Heart right ventricle (tissue), 16 donors: ENCODE results near the gene TRABD2B. TPM values are rescaled to one million over a fixed set of nuclear protein-coding genes. Genes with fewer than 3 reads are reported as not detected.
A peak's percentile ranks its signal among the peaks of the same experiment; 100 is the strongest.

Experiments used
- ATAC-seq, 8 donors: fragments of 200-7000 bp; cut with Tn5 transposase; one replicate each; pipeline ENCODE4 v1.9.1; 2020; ENCODE audit warnings: mild to moderate bottlenecking in 8 of 8, moderate library complexity in 8 of 8, moderate number of reproducible peaks in 1 of 8
- DNase-seq, 2 donors: peaks; one replicate each; pipeline ENCODE4 v3.0.0-alpha.2; 2020
- H3K27ac ChIP-seq, 10 donors: fragments of 200-600 bp; sonication (generic) in 2 of 10; one replicate each; pipeline versions ENCODE4 v1.5.0 to v1.8.0; 2020 to 2022; ENCODE audit warnings: mild to moderate bottlenecking in 3 of 10
- H3K27me3 ChIP-seq, 7 donors: fragments of 200-600 bp; one replicate each; pipeline ENCODE4 v1.8.0; 2021 to 2022; ENCODE audit warnings: mild to moderate bottlenecking in 2 of 7
- H3K36me3 ChIP-seq, 9 donors: fragments of 200-600 bp; sonication (generic) in 1 of 9; one replicate each; pipeline versions ENCODE4 v1.5.0 to v1.8.0; 2020 to 2022; ENCODE audit warnings: mild to moderate bottlenecking in 2 of 9
- H3K4me1 ChIP-seq, 9 donors: fragments of 200-600 bp; sonication (generic) in 1 of 9; one replicate each; pipeline versions ENCODE4 v1.5.0 to v1.8.0; 2020 to 2022; ENCODE audit warnings: mild to moderate bottlenecking in 4 of 9
- H3K4me3 ChIP-seq, 10 donors: fragments of 200-600 bp; sonication (generic) in 2 of 10; one replicate each; pipeline versions ENCODE4 v1.5.0 to v1.8.0; 2020 to 2022; ENCODE audit warnings: mild to moderate bottlenecking in 7 of 10, moderate library complexity in 2 of 10
- H3K9me3 ChIP-seq, 11 donors: fragments of 200-600 bp in 10 of 11; sonication (generic) in 2 of 11; one replicate each; pipeline versions ENCODE4 v1.5.0 to v1.8.0; 2013 to 2022; ENCODE audit warnings: mild to moderate bottlenecking in 2 of 11, control low read depth in 1 of 11, moderate library complexity in 1 of 11
- WGBS, 2 donors: extraction: QIAGEN DNeasy Blood & Tissue Kit; methylation state at CpG; one replicate each; pipeline ENCODE4 v1.1.7; 2013; ENCODE audit warnings: inconsistent platforms in 1 of 2; 5-methylcytosine and 5-hydroxymethylcytosine counted together
- intact Hi-C, 10 donors: fragments of 100-400 bp; cut with DNase I; formaldehyde crosslinking; loops; one replicate each; pipeline versions ENCODE4 v1.11.1 to v1.14.2; 2022
- polyA plus RNA-seq, 2 donors: library from polyadenylated mRNA; stranded (reverse); fragments of 200-250 nt; gene quantifications; one replicate each; pipeline ENCODE4 v1.2.3, GENCODE V29; 2013
- total RNA-seq, 10 donors: library from RNA; stranded (reverse); fragmentation: NEBNext Ultra II Directional in 3 of 10; extraction: Animal tissue kit (Norgen Biotek cat#: 25700) in 3 of 10; gene quantifications; one replicate each; pipeline versions ENCODE4 v1.2.1 to v1.2.4, GENCODE V29; 2021 to 2023
- TF ChIP-seq, protein P1 (sequence below), 9 donors: fragments of 200-600 bp; sonication (generic) in 2 of 9; IDR thresholded peaks; one replicate each; pipeline versions ENCODE4 v1.5.0 to v1.8.0; 2021 to 2022; ENCODE audit warnings: antibody characterized with exemption in 9 of 9, mild to moderate bottlenecking in 5 of 9, moderate library complexity in 1 of 9
- donor health status: Arrhythmogenic right ventricular cardiomyopathy.
- donor health status: ischemic (EF 13 %, LVEDD 7.1; RV severe dilation, severe dysfunction).
- donor health status: healthy with polysubstance abuse.
- donor health status: DM: no; HTN: yes; CAD: no.
- donor health status: DM: no; HTN: no; CAD: no.
- donor health status: ischemic (EF 25% LVEDD 6.9; RV normal size, moderate dysfunction).
- donor health status: ischemic (EF 25% LVEDD 5.7; RV mildly dilated, moderate dysfunction).
- donor health status: healthy.
- donor health status: DM: yes; HTN: yes; CAD: no.
- donor health status: Ischemic cardiomyopathy.
- donor health status: ischemic (EF 35%, LVEDD 5.7; RV mildly dilated, moderate dysfunction).
- donor health status: nonischemic (EF 11% LVEDD 7.7; RV severe dilation, severe dysfunction).
- donor health status: DM: yes; HTN: yes; CAD: no.
- donor health status: PGD.
- donor health status: ischemic (EF 29% LVEDD 5.4; RV normal size, mild dysfunction).
- donor health status: nonischemic (EF 23%, LVEDD 6.1; RV moderate dilation, normal function).

TRABD2B gene
- total and polyA plus RNA-seq, 12 donors, result 0.21 to 1.1 (median 0.53) TPM

DNA sequence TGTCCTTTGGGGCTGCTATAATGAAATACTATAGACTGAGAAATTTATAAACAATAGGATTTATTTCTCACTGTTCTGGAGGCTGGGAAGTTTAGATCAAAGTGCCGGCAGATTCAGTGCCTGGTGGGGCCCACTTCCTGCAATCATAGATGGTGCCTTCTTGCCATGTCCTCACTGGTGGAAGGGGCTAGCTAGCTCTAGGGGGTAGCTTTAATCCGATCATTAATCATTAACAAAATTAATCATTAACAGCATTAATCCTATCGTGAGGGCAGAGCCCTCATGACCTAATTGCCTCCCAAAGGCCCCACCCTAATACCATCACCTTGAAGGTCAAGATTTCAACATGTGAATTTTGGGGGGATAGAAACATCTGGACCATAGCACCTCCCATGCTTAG is 124.3 kb downstream of the TRABD2B start:
- Histone ChIP-seq H3K27me3 (peaks cover 0 to 3% (median 0%) of the 10 kb centered on the region in 7 donors), H3K4me1 (peaks cover 3 to 29% (median 12%) of the 10 kb centered on the region in 9 donors), H3K36me3 (no peaks in the 10 kb centered on the region), H3K9me3 (no peaks in the 10 kb centered on the region), H3K27ac (no peak overlapping the region), H3K4me3 (no peak overlapping the region)
- no peak for DNase-seq
- TF ChIP-seq, protein P1, sequence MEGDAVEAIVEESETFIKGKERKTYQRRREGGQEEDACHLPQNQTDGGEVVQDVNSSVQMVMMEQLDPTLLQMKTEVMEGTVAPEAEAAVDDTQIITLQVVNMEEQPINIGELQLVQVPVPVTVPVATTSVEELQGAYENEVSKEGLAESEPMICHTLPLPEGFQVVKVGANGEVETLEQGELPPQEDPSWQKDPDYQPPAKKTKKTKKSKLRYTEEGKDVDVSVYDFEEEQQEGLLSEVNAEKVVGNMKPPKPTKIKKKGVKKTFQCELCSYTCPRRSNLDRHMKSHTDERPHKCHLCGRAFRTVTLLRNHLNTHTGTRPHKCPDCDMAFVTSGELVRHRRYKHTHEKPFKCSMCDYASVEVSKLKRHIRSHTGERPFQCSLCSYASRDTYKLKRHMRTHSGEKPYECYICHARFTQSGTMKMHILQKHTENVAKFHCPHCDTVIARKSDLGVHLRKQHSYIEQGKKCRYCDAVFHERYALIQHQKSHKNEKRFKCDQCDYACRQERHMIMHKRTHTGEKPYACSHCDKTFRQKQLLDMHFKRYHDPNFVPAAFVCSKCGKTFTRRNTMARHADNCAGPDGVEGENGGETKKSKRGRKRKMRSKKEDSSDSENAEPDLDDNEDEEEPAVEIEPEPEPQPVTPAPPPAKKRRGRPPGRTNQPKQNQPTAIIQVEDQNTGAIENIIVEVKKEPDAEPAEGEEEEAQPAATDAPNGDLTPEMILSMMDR (IDR thresholded peaks at IDR 0.05), result no peak
- 95 to 97% methylated on average over 3 of the region's 3 CpGs for WGBS, 2 donors
- intact Hi-C loops, result no loop called here
- no peak for ATAC-seq

DNA sequence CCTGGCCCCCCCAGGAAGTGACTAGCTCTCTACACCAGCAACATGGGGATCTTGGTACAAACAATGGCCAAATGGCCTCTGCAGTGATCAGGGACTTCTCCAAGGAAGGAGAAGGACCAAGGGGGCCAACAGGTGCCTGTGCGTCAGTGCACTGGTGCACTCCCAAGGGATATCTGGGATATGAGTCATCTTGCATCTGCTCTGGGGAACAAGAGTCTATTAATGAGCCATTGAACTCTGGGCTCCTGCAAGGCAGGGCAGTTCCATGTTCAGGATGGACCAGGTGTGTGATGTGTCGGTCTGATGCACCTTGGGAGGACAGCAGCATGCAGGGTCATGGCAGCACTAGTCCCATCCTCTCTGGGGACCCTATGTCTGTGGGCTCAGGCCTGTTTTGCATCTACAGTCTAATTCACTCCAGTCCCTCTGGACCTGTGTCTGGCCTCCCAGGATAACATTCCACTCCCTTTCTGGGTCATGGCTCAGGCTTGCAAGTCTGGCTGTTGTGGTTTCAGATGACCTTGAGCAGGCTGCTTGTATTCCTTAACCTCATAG is 125.3 kb downstream of the TRABD2B start:
- H3K4me3 ChIP-seq, result no peak overlapping the region
- peaks cover 0 to 3% (median 0%) of the 10 kb centered on the region in 7 donors for H3K27me3 ChIP-seq
- 71 to 81% methylated on average over 2 of the region's 2 CpGs for WGBS, 2 donors
- peak in 1 of 8 donors; percentile 40 for ATAC-seq
- no peak overlapping the region for H3K27ac ChIP-seq
- no peak for DNase-seq
- TF ChIP-seq, protein P1 (IDR thresholded peaks at IDR 0.05), result no peak
- no peaks in the 10 kb centered on the region for H3K9me3 ChIP-seq
- no peaks in the 10 kb centered on the region for H3K36me3 ChIP-seq
- H3K4me1 ChIP-seq, result peaks cover 3 to 29% (median 12%) of the 10 kb centered on the region in 9 donors
- intact Hi-C loops, result loop anchor here in 1 of 10 donors (2.0 kb wide), 1 partner anchor 13 kb away; no protein-coding TSS in a partner anchor

DNA sequence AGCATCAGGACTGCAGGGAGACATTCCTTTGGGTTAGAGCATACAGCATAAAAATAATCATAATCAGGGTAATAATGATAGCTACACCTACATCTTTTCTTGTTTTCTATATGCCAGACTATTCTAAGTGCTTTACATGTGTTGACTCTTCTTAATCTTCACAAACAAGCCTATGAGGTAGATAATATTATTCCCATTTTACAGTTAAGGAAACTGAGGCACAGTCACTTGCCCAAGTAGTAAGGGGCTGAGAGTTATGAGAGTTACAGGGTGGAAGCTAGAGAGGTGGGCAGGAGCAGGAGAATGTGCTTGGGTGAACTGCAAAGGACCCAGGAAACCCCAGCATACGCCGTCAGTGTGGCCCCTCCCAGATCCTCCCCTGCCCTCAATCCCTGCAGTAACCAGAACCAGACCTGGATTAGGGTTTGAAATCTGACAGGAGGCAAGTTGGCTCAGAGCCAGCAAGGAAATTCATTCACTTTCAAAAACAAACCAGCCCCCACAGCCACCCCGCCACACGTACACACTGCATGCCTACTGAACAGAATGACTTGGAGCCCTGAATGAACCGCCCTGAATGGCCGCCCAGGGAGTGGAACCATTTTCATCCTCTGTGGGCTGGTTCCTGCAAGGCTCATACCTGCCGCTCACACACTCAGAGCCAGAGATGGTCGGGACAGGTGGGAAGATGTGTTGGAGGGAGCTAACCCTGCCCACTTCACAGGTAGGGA is 126.1 kb downstream of the TRABD2B start:
- H3K36me3 ChIP-seq, result no peaks in the 10 kb centered on the region
- H3K9me3 ChIP-seq, result no peaks in the 10 kb centered on the region
- no peak overlapping the region for H3K27ac ChIP-seq
- DNase-seq, result no peak
- TF ChIP-seq, protein P1 (IDR thresholded peaks at IDR 0.05), result no peak
- peaks cover 3 to 27% (median 9%) of the 10 kb centered on the region in 9 donors for H3K4me1 ChIP-seq
- ATAC-seq, result no peak
- intact Hi-C loops, result loop anchor here in 1 of 10 donors (2.0 kb wide), 1 partner anchor 14 kb away; no protein-coding TSS in a partner anchor
- peaks cover 0 to 3% (median 0%) of the 10 kb centered on the region in 7 donors for H3K27me3 ChIP-seq
- no peak overlapping the region for H3K4me3 ChIP-seq
- 75 to 86% methylated on average over 8 of the region's 8 CpGs for WGBS, 2 donors

DNA sequence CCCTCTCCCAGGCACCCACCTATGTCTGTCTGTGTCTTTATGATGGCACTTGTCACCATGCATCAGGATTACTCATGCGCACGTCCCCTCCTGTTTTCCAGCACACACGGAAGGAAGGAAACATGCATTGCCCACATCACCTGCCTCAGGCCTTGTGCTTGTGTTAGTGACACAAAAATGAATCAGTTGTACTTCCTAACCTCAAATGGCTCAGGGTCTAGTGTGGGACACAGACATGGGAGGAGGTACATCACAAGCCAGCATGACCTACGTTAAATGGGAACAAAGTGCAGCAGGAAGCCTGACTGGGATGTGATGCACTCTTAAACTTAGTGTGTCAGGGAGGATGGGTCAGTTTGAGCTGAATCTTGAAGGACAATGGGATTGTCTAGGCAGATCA is 126.7 kb downstream of the TRABD2B start:
- no peak overlapping the region for H3K27ac ChIP-seq
- no peak for ATAC-seq
- peaks cover 0 to 21% (median 9%) of the 10 kb centered on the region in 9 donors for H3K4me1 ChIP-seq
- DNase-seq, result no peak
- intact Hi-C loops, result loop anchor here in 1 of 10 donors (2.0 kb wide), 1 partner anchor 14 kb away; no protein-coding TSS in a partner anchor
- no peaks in the 10 kb centered on the region for H3K36me3 ChIP-seq
- H3K27me3 ChIP-seq, result peaks cover 0 to 3% (median 0%) of the 10 kb centered on the region in 7 donors
- 87 to 94% methylated on average over 4 of the region's 4 CpGs for WGBS, 2 donors
- H3K4me3 ChIP-seq, result no peak overlapping the region
- no peaks in the 10 kb centered on the region for H3K9me3 ChIP-seq
- TF ChIP-seq, protein P1 (IDR thresholded peaks at IDR 0.05), result no peak
